Effector memory CD4-positive, alpha-beta T cell (primary cell): ENCODE measurements around the gene FIBP.

Source experiments
- DNase-seq, 3 donors: peaks; one replicate each; pipeline ENCODE4 v3.0.0-alpha.2; 2020
- H3K27ac ChIP-seq: 2 replicates; pipeline ENCODE4 v1.7.0; 2013; ENCODE audit warnings: mild to moderate bottlenecking, low read length, moderate library complexity; ENCODE audit not compliant: insufficient read depth, poor library complexity, severe bottlenecking
- H3K27me3 ChIP-seq: replicated peaks from 2 replicates; pipeline ENCODE4 v1.7.0; 2013; ENCODE audit warnings: mild to moderate bottlenecking, low read length; ENCODE audit not compliant: insufficient read depth, control insufficient read depth, poor library complexity, severe bottlenecking
- H3K36me3 ChIP-seq: 2 replicates; pipeline ENCODE4 v1.7.0; 2013; ENCODE audit warnings: mild to moderate bottlenecking, low read length, moderate library complexity; ENCODE audit not compliant: control insufficient read depth, insufficient read depth
- H3K4me1 ChIP-seq: 2 replicates; pipeline ENCODE4 v1.7.0; 2013; ENCODE audit warnings: low read length, mild to moderate bottlenecking; ENCODE audit not compliant: control insufficient read depth, insufficient read depth, poor library complexity, severe bottlenecking
- H3K4me3 ChIP-seq: 2 replicates; pipeline ENCODE4 v1.7.0; 2013; ENCODE audit warnings: low read length, low read depth, mild to moderate bottlenecking; ENCODE audit not compliant: insufficient read depth, poor library complexity, severe bottlenecking
- H3K9me3 ChIP-seq: 2 replicates; pipeline ENCODE4 v1.7.0; 2013; ENCODE audit warnings: mild to moderate bottlenecking, low read length, moderate library complexity; ENCODE audit not compliant: control insufficient read depth

The FIBP gene

GRCh38 chr11:65844231-65844872, 43.9 kb downstream of the FIBP start:
- no peak overlapping the region for H3K4me3 ChIP-seq
- DNase-seq = no peak
- no peaks in the 10 kb centered on the region for H3K36me3 ChIP-seq
- no peaks in the 10 kb centered on the region for H3K27me3 ChIP-seq
- no peaks in the 10 kb centered on the region for H3K4me1 ChIP-seq
- no peaks in the 10 kb centered on the region for H3K9me3 ChIP-seq
- no peak overlapping the region for H3K27ac ChIP-seq

- Histone ChIP-seq H3K4me3 (no peak overlapping the region), H3K36me3 (no peaks in the 10 kb centered on the region), H3K27me3 (no peaks in the 10 kb centered on the region), H3K9me3 (no peaks in the 10 kb centered on the region), H3K27ac (no peak overlapping the region), H3K4me1 (no peaks in the 10 kb centered on the region)
- DNase-seq = no peak
Observed at GRCh38 chr11:65843811-65844210, 44.5 kb downstream of the FIBP start.

- no peak overlapping the region for H3K27ac ChIP-seq
- H3K36me3 ChIP-seq = no peaks in the 10 kb centered on the region
- H3K4me3 ChIP-seq = no peak overlapping the region
- DNase-seq = no peak
- H3K4me1 ChIP-seq = no peaks in the 10 kb centered on the region
- H3K27me3 ChIP-seq = no peaks in the 10 kb centered on the region
- H3K9me3 ChIP-seq = no peaks in the 10 kb centered on the region
Observed at GRCh38 chr11:65842144-65842543, 46.1 kb downstream of the FIBP start.

GRCh38 chr11:65834202-65834601, 54.1 kb downstream of the FIBP start:
- H3K4me3 ChIP-seq = peak overlapping the region; percentile 61
- H3K27ac ChIP-seq = no peak overlapping the region
- H3K9me3 ChIP-seq = no peaks in the 10 kb centered on the region
- H3K27me3 ChIP-seq = no peaks in the 10 kb centered on the region
- no peaks in the 10 kb centered on the region for H3K36me3 ChIP-seq
- peaks cover 14% of the 10 kb centered on the region for H3K4me1 ChIP-seq
- no peak for DNase-seq
